Astrocyte of the cerebellum (primary cell): ENCODE measurements around the gene TMEM35A.
"Not testable (repeated sequence)": the region's sequence is repeated elsewhere in the genome, so short reads cannot be mapped to it uniquely, and the experiment has no call there.

ENCODE experiments used
- DNase-seq: peaks from one replicate; pipeline ENCODE4 v3.0.0-alpha.2; 2011; ENCODE audit warnings: low read depth
- H3K4me3 ChIP-seq: 2 replicates; pipeline ENCODE4 v1.5.1; 2011; ENCODE audit warnings: mild to moderate bottlenecking, low read depth, low read length, moderate library complexity
- in situ Hi-C: cut with HindIII; loops from 2 replicates; pipeline ENCODE4 v1.10.0; 2017; ENCODE audit warnings: low sequenced_read_pairs
- TF ChIP-seq, protein P1 (sequence below): IDR thresholded peaks from 2 replicates; pipeline ENCODE4 v1.5.1; 2012; ENCODE audit warnings: low read length, low read depth, moderate library complexity, mild to moderate bottlenecking; ENCODE audit errors: missing control alignments

TMEM35A gene, protein sequence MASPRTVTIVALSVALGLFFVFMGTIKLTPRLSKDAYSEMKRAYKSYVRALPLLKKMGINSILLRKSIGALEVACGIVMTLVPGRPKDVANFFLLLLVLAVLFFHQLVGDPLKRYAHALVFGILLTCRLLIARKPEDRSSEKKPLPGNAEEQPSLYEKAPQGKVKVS

DNA sequence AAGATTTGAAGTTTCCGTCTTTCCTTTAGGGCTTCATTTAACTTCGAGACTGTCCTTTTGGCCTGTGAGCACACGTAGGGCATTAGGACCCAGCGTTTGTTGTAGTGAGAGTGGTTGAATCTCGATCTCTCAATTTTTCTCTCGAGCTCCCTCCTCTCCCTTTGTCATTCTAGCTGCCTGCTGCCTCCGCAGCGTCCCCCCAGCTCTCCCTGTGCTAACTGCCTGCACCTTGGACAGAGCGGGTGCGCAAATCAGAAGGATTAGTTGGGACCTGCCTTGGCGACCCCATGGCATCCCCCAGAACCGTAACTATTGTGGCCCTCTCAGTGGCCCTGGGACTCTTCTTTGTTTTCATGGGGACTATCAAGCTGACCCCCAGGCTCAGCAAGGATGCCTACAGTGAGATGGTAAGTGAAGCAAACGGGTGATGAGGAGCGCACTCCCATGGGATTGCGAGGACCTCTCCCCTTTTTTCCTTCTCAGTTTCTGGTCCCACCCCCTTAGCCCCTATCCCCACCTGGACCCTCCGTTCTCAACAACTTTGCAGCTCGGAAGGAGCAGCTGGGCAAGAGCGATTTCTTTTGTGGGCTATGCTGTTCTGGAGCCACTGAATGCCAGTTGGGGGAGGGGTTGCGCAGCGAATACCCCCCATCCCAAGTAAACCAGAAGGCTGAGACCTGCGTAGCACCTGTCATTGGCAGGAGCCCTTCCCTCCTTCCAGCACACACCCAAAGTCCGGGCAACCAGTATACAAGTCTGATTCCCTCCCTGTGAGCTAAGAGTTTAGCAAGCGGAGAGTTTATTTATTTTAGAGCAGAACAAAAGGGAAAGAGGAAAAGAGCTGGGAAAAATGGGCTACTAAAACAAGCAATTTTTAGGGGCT lies at the start of gene TMEM35A:
TMEM35A (plus strand) TSS at position 164 of the 883 bp plus-strand sequence; CDS start at position 288, 124 bp downstream.
- H3K4me3 ChIP-seq: peak within 1 kb of the TSS; percentile 52
- TF ChIP-seq, protein P1, sequence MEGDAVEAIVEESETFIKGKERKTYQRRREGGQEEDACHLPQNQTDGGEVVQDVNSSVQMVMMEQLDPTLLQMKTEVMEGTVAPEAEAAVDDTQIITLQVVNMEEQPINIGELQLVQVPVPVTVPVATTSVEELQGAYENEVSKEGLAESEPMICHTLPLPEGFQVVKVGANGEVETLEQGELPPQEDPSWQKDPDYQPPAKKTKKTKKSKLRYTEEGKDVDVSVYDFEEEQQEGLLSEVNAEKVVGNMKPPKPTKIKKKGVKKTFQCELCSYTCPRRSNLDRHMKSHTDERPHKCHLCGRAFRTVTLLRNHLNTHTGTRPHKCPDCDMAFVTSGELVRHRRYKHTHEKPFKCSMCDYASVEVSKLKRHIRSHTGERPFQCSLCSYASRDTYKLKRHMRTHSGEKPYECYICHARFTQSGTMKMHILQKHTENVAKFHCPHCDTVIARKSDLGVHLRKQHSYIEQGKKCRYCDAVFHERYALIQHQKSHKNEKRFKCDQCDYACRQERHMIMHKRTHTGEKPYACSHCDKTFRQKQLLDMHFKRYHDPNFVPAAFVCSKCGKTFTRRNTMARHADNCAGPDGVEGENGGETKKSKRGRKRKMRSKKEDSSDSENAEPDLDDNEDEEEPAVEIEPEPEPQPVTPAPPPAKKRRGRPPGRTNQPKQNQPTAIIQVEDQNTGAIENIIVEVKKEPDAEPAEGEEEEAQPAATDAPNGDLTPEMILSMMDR: no peak
- in situ Hi-C loops: no loop called here
- no peak for DNase-seq

GRCh38 chrX:101029665-101030064 lies 49.0 kb upstream of the TMEM35A start:
- H3K4me3 ChIP-seq: no peak overlapping the region
- DNase-seq: no peak
- TF ChIP-seq, protein P1: no peak
- in situ Hi-C loops: no loop called here

- no peak overlapping the region for H3K4me3 ChIP-seq
- in situ Hi-C loops: no loop called here
- DNase-seq: no peak
- TF ChIP-seq, protein P1: no peak
Measured at GRCh38 chrX:101037231-101037630, 41.4 kb upstream of the TMEM35A start.

GRCh38 chrX:101040197-101040596 lies 38.5 kb upstream of the TMEM35A start:
- H3K4me3 ChIP-seq: no peak overlapping the region
- DNase-seq: no peak
- TF ChIP-seq, protein P1: no peak
- in situ Hi-C loops: no loop called here

DNA sequence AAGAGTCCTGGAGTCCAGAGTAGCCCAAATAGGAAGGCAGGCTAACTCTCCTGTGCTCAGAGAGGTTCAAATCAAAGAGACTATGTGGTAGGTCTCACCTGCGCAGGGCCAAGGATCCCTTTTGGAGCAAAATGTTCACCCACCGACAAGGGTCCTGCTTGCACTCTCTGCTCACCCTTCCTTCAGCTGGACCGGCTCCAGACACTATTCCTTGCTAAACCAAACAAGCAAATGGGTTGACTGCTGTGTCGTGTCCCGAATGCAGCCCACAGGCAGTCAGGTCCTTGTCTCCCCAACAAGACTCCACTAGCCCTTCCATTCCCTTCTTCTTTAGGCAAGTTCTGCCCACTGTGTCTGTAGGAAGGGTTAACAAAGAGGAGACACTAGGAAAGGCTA lies 27.5 kb upstream of the TMEM35A start:
- in situ Hi-C loops: no loop called here
- DNase-seq: no peak
- TF ChIP-seq, protein P1: no peak
- peak overlapping the region; percentile 51 for H3K4me3 ChIP-seq

DNA sequence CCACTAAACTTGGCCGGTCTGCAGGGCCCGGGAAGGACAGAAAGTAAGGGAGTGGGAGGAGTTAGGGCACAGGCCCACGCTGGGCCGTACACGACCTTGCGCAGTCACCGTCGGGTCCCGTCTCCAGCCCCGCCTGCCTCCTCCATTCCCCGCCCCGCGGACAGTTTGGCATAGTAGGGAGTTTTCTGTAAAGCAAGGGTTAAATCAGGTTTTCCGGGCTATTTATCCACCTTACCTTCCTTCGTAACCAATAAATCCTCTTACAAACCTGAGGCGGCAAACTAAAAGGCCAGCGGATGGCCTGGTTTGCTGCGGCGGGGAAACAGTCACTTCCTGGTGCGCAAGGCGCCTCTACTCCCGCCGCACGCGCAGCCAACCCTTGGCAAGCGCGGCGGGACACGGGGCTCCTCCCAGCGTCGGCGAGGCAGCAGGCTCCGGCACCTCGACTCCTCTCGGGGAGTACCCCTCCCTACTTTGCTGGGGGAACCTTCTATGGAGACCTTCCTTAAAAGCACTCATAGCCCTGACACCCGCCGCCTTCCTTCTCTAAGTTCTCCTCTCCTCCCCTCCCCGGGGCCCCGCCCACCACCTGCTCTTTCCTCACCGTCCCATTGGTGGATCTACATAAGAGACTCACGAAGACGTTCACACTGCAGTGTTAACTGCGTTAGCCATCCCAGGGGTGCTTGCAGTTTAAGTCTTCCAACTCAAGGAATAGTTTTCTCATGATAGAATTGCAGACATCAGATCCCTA lies 27.0 kb upstream of the TMEM35A start, which contains the start of gene TRMT2B:
TRMT2B (minus strand) TSS at position 563 of the 754 bp plus-strand sequence. CDS start 9,822 bp downstream, outside the sequence.
- peak; percentile 34 for DNase-seq
- peak within 1 kb of the TSS; percentile 51 for H3K4me3 ChIP-seq
- in situ Hi-C loops: no loop called here
- TF ChIP-seq, protein P1: no peak

- DNase-seq, H3K4me3 ChIP-seq, in situ Hi-C loops: not testable (repeated sequence)
Measured at GRCh38 chrX:101056551-101056950, 22.1 kb upstream of the TMEM35A start.
